GM10266 (cell line): ENCODE data around the gene C6orf136.

Source experiments
- DNase-seq: peaks from one replicate; pipeline ENCODE4 v3.0.0; 2012; ENCODE audit errors: extremely low spot score
- TF ChIP-seq, protein P1 (sequence below): IDR thresholded peaks from 2 replicates; pipeline ENCODE4 v1.5.1; 2012; ENCODE audit warnings: mild to moderate bottlenecking, low read depth; ENCODE audit not compliant: control insufficient read depth, insufficient read depth; ENCODE audit errors: missing control alignments

C6orf136 gene, protein sequence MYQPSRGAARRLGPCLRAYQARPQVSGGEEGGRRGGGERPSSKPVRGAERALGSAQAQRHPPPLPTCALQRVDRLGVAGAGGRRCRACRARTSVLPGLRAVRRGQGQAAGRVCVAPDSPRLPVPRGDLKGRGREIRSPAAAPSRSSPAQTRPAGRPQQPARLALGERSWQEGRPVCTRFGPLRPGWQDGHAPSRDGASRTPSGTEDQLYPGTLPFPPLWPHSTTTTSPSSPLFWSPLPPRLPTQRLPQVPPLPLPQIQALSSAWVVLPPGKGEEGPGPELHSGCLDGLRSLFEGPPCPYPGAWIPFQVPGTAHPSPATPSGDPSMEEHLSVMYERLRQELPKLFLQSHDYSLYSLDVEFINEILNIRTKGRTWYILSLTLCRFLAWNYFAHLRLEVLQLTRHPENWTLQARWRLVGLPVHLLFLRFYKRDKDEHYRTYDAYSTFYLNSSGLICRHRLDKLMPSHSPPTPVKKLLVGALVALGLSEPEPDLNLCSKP

DNA sequence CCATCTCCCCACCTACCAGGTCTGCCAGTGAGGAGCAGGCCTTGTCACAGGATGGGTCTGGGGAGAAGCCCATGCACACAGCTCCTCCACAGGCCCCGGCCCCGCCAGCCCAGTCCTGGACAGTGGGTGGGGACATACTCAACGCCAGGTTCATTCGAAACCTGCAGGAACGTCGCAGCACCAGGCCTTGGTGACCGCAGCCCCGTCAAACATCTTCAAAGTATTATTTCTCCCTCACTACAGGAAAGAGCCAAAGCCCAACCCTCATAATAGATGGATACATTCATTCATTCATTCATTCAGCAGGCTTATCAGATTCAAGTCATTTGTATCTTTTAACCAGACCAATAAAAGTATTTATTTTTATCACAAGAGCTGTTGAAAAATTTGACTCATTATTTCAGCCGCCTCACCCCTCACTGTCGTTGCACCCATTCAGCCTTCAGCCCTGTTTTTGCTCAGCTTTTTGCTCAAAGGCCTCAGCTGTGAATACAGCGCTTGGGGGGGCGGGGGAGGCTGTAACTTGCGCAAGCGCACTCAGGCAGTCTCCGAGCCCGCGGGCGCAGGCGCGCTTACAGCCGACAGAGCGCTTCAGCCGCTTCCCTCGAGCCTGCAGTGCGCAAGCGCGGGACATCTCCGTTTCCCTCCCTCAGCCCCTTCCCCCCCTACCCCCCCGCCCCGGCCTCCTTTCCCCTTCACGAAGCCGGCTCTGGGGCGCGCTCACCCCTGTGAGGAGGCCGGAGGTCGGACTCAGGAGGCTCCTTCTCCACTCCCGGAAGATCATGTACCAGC, at the start of gene C6orf136:
TSS of gene C6orf136 (plus strand) at position 684 of the 792 bp plus-strand sequence. CDS start at position 783, 99 bp downstream.
- TF ChIP-seq, protein P1, sequence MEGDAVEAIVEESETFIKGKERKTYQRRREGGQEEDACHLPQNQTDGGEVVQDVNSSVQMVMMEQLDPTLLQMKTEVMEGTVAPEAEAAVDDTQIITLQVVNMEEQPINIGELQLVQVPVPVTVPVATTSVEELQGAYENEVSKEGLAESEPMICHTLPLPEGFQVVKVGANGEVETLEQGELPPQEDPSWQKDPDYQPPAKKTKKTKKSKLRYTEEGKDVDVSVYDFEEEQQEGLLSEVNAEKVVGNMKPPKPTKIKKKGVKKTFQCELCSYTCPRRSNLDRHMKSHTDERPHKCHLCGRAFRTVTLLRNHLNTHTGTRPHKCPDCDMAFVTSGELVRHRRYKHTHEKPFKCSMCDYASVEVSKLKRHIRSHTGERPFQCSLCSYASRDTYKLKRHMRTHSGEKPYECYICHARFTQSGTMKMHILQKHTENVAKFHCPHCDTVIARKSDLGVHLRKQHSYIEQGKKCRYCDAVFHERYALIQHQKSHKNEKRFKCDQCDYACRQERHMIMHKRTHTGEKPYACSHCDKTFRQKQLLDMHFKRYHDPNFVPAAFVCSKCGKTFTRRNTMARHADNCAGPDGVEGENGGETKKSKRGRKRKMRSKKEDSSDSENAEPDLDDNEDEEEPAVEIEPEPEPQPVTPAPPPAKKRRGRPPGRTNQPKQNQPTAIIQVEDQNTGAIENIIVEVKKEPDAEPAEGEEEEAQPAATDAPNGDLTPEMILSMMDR, result no peak

DNA sequence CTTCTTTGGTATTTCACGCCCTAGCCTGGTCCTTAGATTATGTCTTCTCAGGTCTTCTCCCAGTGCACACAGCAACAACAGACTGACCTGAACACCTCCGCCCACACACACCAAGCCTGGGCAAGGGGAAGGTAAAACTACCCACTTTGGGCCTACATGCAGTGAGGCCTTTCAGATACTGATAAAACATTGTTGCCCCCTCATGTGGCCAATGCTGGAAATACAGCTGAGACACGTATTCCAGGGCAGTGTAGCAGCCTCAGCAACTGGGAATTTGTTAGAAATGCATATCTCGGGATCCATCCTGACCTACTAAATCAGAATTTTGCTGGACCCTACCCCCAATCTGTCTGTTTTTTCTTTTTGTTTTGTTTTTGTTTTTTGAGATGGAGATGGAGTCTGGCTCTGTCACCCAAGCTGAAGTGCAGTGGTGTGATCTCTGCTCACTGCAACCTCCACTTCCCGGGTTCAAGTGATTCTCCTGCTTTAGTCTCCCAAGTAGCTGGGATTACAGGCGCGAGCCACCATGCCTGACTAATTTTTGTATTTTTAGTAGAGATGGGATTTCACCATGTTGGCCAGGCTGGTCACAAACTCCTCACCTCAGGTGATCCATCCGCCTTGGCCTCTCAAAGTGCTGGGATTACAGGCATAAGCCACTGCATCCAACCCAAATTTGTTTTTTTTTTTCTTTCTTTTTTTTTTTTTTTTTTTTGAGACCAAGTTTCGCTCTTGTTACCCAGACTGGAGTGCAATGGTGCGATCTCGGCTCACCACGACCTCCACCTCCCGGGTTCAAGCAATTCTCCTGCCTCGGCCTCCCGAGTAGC, 49.4 kb upstream of the C6orf136 start:
- DNase-seq, result peak; percentile 79
- TF ChIP-seq, protein P1, result peak; percentile 85

More for the DNA sequence above, at the start of gene C6orf136:
- DNase-seq, result peak; percentile 98

DNA sequence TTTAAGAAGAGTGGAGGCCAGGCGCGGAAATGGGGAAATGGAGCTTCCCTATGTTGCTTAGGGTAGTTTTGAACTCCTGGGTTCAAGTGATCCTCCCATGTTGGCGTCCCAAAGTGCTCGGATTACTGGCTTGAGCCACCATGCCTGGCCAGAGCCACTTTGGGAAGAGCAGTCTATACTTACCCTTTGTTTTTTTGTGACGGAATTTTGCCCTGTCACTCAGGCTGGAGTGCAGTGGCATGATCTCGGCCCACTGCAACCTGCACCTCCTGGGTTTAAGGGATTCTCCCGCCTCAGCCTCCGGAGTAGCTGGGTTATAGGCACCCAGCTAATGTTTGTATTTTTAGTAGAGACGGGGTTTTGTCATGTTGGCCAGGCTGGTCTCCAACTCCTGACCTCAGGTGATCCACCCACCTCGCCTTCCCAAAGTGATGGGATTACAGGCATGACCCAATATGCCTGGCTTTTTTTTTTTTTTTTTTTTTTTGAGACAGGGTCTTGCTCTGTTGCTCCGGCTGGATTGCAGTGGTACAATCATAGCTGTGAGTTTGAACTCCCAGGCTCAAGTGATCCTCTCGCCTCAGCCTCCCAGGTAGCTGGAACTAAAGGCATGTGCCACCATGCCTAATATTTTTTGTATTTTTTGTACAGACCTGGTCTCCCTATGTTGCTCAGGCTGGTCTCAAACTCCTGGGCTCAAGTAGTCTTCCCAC, 47.9 kb upstream of the C6orf136 start:
- DNase-seq, result no peak
- TF ChIP-seq, protein P1, result no peak

DNA sequence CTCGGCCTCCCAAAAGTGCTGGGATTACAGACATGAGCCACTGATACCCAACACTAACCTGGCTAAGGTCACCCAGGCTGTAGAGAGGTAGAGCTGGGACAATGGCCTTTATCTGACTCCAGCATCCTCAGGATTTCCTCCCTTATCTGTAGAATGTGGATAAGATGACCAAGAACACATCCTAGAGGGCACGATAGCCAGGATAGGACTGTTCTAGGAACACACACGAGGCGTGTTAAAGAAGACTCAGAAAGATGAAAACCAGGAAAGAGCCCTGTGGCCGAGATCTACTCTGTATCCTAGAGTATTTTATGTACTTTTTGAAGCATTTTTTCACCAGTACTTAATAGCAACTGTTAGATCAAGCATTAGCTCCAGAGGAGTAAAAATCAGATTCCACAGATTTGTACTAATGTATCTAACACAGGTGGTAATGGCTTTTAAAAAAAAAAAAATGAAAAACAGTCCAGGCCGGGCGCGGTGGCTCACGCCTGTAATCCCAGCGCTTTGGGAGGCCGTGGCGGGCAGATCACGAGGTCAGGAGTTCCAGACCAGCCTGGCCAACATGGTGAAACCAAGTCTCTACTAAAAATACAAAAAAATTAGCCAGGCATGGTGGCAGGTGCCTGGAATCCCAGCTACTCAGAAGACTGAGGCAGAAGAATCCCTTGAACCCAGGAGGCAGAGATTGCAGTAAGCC, 47.2 kb upstream of the C6orf136 start:
- TF ChIP-seq, protein P1, result no peak

DNA sequence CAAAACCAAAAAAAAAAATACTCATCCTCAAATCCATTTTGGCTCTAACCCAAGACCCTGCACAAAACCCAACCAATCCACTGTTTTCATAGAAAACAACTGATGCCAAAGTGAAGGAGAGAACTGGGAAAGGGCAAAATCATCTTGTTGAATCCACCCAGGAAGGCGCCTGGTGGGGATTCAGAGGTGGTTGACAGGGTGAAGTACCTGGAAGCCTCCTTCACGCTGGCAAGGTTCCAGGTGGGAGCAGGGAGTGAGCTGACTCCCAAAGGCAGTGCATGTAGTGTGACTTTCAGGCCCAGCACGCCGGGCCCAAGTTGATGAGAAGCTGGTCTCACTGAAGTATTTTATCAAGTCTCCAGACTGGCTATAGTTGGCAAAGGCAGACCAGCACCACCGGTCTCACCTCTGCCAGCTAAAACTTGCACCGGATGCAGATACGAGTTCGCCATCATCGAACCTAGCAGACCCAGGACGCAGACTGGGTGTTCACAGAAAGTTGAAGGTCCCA, 46.4 kb upstream of the C6orf136 start:
- TF ChIP-seq, protein P1, result no peak
- DNase-seq, result no peak

More for the DNA sequence above, 47.2 kb upstream of the C6orf136 start:
- no peak for DNase-seq

DNA sequence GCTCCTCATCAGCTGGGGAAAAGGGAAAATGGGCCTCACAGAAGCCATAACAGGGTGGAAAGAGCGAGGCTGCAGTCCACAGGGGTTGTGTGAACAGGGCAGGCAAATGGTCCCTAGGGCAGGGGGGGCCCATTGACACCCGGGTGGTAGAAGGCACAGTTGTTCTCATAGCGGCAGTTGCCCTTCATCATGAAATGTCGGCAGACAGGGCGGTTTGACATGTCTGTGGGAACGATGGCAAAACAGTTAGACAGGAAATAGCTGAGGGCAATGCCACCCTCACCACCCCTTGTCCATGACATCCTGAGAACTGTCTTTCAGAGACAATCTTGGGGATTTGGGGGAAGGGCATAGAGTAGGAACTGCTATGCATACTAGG, 45.5 kb upstream of the C6orf136 start:
- TF ChIP-seq, protein P1, result no peak

More for the DNA sequence above, 45.5 kb upstream of the C6orf136 start:
- DNase-seq, result no peak
